ENCODE results near the gene SDK1.

DNA sequence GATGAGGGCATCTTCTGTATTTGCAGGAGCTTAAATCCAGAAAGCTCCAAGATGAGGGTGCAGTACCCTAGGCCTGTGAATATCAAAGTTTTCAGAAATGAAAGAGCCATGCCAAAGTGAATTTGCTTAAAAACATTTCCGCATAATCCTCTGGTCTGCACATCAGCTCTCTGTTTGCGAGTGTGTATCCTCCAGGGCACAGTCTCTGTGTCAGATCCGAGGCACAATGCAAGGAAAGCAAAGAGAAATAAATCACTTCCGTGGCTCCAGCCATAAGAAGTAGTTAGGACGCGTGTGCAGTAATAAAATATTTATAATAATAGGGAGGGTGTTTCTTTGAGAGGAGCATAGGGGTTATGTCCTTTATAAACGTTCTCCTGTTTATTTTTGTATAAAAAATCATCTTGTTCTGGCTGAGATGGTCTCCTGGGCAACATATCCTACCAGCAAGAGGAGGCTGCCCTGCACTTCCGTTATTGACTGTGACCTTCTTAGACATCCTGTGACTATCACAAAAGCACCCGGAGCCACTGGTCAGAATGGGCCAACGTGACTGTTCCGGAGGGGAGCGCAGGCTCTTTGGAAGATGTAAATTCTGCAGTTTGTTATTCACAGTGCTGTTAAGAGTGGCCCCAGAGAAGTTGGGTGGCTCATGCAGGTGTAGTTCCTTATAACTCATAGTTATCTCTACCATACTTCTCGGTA lies 713.4 kb downstream of the SDK1 start:
- TF ChIP-seq EZH2phosphoT487 (IDR thresholded peaks at IDR 0.05; ENCODE audit: unreplicated experiment) = no peak
- TF ChIP-seq, protein P1, sequence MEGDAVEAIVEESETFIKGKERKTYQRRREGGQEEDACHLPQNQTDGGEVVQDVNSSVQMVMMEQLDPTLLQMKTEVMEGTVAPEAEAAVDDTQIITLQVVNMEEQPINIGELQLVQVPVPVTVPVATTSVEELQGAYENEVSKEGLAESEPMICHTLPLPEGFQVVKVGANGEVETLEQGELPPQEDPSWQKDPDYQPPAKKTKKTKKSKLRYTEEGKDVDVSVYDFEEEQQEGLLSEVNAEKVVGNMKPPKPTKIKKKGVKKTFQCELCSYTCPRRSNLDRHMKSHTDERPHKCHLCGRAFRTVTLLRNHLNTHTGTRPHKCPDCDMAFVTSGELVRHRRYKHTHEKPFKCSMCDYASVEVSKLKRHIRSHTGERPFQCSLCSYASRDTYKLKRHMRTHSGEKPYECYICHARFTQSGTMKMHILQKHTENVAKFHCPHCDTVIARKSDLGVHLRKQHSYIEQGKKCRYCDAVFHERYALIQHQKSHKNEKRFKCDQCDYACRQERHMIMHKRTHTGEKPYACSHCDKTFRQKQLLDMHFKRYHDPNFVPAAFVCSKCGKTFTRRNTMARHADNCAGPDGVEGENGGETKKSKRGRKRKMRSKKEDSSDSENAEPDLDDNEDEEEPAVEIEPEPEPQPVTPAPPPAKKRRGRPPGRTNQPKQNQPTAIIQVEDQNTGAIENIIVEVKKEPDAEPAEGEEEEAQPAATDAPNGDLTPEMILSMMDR (conservative IDR thresholded peaks at IDR 0.05; ENCODE audit: low read depth in 2 of 2) = no peak
- no peak for TF ChIP-seq EZH2 (IDR thresholded peaks at IDR 0.05; ENCODE audit: low read depth, unreplicated experiment)
- no peak for TF ChIP-seq POLR2AphosphoS5 (IDR thresholded peaks at IDR 0.05; ENCODE audit: low read depth)
- TF ChIP-seq ZNF331 (CRISPR knock-in tag; IDR thresholded peaks at IDR 0.05; ENCODE audit: low read depth) = no peak
- TF ChIP-seq NANOG (IDR thresholded peaks at IDR 0.05; ENCODE audit: borderline replicate concordance) = no peak
- TF ChIP-seq, protein P2, sequence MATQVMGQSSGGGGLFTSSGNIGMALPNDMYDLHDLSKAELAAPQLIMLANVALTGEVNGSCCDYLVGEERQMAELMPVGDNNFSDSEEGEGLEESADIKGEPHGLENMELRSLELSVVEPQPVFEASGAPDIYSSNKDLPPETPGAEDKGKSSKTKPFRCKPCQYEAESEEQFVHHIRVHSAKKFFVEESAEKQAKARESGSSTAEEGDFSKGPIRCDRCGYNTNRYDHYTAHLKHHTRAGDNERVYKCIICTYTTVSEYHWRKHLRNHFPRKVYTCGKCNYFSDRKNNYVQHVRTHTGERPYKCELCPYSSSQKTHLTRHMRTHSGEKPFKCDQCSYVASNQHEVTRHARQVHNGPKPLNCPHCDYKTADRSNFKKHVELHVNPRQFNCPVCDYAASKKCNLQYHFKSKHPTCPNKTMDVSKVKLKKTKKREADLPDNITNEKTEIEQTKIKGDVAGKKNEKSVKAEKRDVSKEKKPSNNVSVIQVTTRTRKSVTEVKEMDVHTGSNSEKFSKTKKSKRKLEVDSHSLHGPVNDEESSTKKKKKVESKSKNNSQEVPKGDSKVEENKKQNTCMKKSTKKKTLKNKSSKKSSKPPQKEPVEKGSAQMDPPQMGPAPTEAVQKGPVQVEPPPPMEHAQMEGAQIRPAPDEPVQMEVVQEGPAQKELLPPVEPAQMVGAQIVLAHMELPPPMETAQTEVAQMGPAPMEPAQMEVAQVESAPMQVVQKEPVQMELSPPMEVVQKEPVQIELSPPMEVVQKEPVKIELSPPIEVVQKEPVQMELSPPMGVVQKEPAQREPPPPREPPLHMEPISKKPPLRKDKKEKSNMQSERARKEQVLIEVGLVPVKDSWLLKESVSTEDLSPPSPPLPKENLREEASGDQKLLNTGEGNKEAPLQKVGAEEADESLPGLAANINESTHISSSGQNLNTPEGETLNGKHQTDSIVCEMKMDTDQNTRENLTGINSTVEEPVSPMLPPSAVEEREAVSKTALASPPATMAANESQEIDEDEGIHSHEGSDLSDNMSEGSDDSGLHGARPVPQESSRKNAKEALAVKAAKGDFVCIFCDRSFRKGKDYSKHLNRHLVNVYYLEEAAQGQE (IDR thresholded peaks at IDR 0.05; ENCODE audit: unreplicated experiment) = no peak
- TF ChIP-seq CREB1 (CRISPR knock-in tag; IDR thresholded peaks at IDR 0.05; ENCODE audit: low read depth) = no peak

All from GM23338 (cell line).